Inferior parietal cortex (tissue), 1 donor: ENCODE measurements around the gene ELAPOR1.
"Not testable (repeated sequence)": the region's sequence is repeated elsewhere in the genome, so short reads cannot be mapped to it uniquely, and the experiment has no call there.

Experiments
- DNase-seq: peaks from one replicate; pipeline ENCODE4 v3.0.0-alpha.2; 2016; ENCODE audit errors: extremely low spot score

The ELAPOR1 gene

GRCh38 chr1:109137958-109138357 is 24.0 kb downstream of the ELAPOR1 start:
- DNase-seq: no peak

- no peak for DNase-seq
These were observed 24.4 kb downstream of the ELAPOR1 start for GRCh38 chr1:109138358-109138757.

GRCh38 chr1:109140392-109140791 is 26.5 kb downstream of the ELAPOR1 start:
- DNase-seq: no peak

- no peak for DNase-seq
These were observed 28.3 kb downstream of the ELAPOR1 start for GRCh38 chr1:109142260-109142659.

- DNase-seq: not testable (repeated sequence)
These were observed 28.8 kb downstream of the ELAPOR1 start for GRCh38 chr1:109142725-109143124.

GRCh38 chr1:109148987-109149561 is 35.2 kb downstream of the ELAPOR1 start:
- DNase-seq: no peak

- DNase-seq: no peak
These were observed 36.1 kb downstream of the ELAPOR1 start for GRCh38 chr1:109149874-109150601.

GRCh38 chr1:109151146-109151990 is 37.5 kb downstream of the ELAPOR1 start:
- DNase-seq: peak; percentile 59

GRCh38 chr1:109152196-109152595 is 38.3 kb downstream of the ELAPOR1 start:
- DNase-seq: no peak

GRCh38 chr1:109156916-109157385 is 43.0 kb downstream of the ELAPOR1 start:
- no peak for DNase-seq

- peak; percentile 44 for DNase-seq
These were observed 44.5 kb downstream of the ELAPOR1 start for GRCh38 chr1:109158433-109158832.

GRCh38 chr1:109159326-109159725 is 45.4 kb downstream of the ELAPOR1 start:
- DNase-seq: no peak

GRCh38 chr1:109160071-109160840 is 46.3 kb downstream of the ELAPOR1 start:
- no peak for DNase-seq

GRCh38 chr1:109161858-109162606 is 48.1 kb downstream of the ELAPOR1 start:
- peak; percentile 63 for DNase-seq

GRCh38 chr1:109162626-109163025 is 48.7 kb downstream of the ELAPOR1 start:
- DNase-seq: no peak

GRCh38 chr1:109163551-109163950 is 49.6 kb downstream of the ELAPOR1 start:
- no peak for DNase-seq
